ENCODE measurements around the gene HMGCS2.
A peak's percentile ranks its signal among the peaks of the same experiment; 100 is the strongest.

Gene HMGCS2

DNA sequence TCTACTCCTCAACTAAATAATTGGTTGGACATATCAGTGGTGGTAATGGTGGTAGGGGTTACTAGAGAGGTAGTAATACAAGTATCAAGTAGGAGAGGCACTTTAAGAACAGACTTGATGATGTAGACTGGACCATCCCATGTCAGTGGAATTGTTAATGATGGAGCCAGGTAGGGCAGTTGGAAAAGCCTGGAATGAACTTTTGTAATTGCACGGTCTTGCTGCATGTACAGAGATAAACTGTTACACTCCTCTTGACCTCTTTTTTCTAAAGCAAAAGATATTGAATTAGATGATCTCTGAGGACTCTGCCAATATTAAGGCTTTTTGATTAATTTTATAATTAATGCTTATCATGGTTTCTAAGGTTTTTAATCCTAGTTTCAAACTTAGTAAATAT lies 5.8 kb downstream of the HMGCS2 start:
- no peak for DNase-seq (ENCODE audit: low spot score)

GRCh38 chr1:119762409-119762808 lies 6.3 kb downstream of the HMGCS2 start:
- DNase-seq (ENCODE audit: low spot score): no peak

DNA sequence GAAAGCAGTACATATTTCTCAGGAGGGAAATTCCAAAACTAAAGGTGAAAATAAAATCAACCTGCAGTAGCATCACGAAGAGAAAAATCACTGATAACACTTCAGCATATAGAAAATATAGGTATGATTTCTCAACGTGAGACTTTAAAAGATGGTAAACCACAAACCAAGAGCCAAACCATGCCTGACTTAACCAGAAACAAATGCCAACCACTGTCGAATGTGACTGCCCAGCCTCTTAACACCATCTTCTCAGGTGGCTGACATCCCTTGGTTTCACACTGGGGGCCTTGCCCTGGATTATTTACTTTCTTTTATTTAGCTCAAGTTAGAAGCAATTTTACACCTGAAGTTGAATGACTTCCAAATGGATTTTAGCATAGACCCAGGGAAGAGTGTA lies 10.1 kb downstream of the HMGCS2 start:
- no peak for DNase-seq (ENCODE audit: low spot score)

DNA sequence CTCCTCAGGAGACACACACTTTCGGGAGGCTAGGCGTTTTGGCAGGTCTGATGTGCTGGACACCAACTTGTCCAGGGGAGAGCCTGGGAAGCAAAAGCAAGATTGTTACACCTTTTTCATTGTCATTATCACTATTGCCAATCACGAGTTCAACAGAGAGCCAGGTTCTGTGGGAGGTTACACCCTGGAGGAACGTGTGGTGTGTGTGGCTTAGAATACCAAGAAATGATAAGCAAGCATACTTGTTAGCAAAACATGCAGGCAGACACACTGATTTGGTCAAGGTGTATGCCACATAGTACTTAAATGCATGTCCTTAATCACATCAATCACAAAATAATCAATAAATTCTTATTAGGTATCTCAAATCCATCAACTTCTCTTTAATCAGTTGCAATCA lies 16.1 kb downstream of the HMGCS2 start:
- DNase-seq (ENCODE audit: low spot score): no peak

DNA sequence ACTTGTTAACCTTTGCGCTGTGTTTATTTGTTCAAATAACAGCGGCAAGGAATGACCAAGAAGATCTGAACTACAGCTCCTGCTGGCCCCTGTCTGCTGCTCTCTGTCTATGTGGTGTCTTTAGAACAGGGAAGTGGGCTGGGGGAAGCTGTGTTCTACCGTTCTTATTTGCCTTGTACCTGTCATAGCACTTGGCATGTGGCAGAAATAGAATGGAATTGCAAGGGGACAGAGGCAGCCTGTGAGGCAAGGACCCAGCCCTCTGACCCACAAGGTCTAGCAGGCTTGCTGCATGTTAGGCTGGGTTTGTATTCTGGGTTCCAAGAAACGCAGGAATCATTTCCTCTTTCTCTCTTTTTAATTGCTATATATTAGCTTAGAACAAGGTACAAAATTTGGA lies 20.7 kb downstream of the HMGCS2 start:
- DNase-seq (ENCODE audit: low spot score): no peak

DNA sequence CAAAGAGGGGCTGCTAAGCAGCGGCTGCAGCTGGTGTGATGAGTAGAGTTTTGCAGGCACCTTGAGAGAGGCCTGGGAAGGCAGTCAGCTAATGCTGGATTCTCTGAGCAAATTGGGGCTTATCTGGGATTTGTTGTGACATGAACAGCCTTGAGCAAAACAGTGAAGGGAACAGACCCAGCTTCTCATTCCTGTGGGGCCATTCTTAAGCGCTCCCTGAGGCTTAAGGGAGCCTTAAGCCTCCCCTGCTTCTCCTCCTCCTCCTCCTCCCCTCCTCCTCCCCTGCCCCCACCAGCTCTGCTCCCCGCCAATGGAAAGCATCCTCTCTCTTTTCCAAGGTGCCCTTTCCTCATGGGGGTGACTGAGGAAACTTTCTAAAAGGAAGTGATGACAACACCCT lies 21.3 kb downstream of the HMGCS2 start:
- no peak for DNase-seq (ENCODE audit: low spot score)

DNA sequence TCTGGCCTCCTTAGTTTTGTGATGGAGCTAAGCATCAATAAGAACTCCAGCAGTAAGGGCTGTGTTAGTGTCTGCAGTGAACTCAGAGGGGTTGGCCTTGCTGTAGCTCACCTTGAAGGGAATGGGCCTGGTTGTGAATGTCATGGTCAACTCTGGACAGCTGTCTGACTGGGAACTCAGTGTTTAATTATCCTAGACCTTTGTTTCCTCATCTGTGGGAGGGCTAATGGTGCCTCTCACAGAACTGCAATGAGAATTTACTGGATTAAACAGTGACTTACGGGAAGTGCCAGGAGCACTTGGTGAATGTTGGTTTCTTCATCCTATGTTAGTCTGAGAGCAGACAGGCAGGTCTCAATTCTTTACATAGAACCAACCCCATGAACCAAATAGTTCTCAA lies 23.7 kb downstream of the HMGCS2 start:
- no peak for DNase-seq (ENCODE audit: low spot score)

DNA sequence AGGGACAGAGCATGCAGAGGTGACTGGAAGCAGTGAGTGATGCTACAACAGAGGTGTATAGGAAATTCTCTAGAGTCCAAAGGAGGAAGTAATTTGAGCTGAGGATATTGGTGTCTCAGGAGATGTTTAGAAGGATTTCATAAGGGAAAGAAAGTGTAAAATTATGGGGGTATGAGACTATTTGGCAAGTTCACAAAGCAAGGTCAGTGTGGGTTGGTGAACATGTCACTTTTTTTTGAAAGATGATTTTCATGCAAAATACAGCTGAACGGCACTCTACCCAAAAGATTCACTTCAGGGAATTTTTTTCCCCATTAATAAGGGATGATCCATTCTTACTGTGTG lies 24.1 kb downstream of the HMGCS2 start:
- DNase-seq (ENCODE audit: low spot score): no peak

- DNase-seq (ENCODE audit: low spot score): peak; percentile 72
Measured at GRCh38 chr1:119743776-119744597, 24.7 kb downstream of the HMGCS2 start.

- DNase-seq (ENCODE audit: low spot score): no peak
Measured at GRCh38 chr1:119743308-119743707, 25.4 kb downstream of the HMGCS2 start.

GRCh38 chr1:119742677-119743076 lies 26.0 kb downstream of the HMGCS2 start:
- DNase-seq (ENCODE audit: low spot score): no peak

- DNase-seq (ENCODE audit: low spot score): no peak
Measured at GRCh38 chr1:119742202-119742601, 26.5 kb downstream of the HMGCS2 start.

GRCh38 chr1:119740896-119741780 lies 27.6 kb downstream of the HMGCS2 start:
- no peak for DNase-seq (ENCODE audit: low spot score)

- DNase-seq (ENCODE audit: low spot score): no peak
Measured at GRCh38 chr1:119740261-119740660, 28.4 kb downstream of the HMGCS2 start.

DNA sequence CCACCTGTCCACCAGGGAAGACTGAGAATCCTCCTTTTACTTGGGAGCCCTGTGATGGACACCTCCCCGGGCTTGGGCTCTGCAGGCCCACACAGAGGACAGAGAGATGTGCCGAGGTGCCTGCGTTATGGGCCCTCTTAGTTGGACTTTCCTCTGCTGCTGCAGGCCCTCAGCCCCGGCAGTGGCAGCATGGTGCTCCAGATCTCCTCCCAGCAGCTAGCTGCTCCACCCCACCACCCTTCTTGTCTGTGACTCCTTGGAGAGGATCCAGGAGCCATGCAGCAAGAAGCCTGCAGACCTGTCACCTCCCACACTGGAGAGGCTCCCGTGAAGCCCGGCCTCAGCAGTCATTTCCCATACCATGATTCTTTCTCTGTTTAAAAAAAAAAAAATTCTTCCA lies 29.6 kb downstream of the HMGCS2 start:
- no peak for DNase-seq (ENCODE audit: low spot score)

DNA sequence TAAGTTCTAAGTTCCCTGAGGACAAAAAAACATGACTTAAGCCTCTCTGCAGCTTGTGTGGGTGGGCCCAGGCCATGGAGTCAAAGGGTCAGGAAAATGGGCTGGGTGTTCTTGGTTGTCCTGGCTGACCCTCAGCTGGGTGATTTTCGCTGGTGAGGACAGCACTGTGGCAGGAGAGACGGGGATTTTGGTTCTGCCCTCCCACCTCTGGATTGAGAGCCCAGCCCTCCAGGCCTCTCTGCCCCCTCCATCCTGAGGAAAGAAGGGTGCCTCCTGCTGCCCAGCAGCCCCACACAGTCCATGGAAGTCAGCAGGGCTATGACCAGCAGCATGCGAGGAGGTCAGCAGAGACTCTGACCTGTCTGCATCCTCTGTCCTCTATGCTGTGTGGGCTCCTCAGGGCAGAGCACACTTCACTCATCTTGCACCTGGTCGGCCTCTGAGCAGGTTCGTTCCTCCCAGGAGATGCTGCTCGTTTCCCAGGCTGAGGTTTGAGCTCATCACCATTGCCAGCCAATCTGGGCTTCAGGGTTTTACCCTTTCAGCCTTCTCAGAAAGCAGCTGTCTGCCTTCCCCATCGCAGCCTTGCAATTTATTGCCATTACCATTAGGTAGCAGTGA lies 30.5 kb downstream of the HMGCS2 start:
- DNase-seq (ENCODE audit: low spot score): no peak

- peak; percentile 81 for DNase-seq (ENCODE audit: low spot score)
Measured at GRCh38 chr1:119737040-119737682, 31.5 kb downstream of the HMGCS2 start.

- no peak for DNase-seq (ENCODE audit: low spot score)
Measured at GRCh38 chr1:119736649-119737039, 32.1 kb downstream of the HMGCS2 start.

DNA sequence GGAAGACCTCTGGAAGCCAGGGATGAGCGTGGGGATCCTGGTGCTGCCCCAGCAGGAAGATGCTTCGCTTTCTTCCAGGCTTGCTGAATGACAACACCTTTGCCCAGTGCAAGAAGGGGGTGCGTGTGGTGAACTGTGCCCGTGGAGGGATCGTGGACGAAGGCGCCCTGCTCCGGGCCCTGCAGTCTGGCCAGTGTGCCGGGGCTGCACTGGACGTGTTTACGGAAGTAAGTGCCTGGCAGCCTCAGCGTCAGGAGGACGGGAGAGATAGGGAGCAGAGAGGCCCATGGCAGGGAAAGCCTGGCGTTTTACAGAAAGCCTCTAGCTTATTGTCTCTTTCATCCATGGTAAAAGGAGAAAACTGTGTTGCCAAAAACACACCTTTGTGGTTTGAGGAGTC lies 33.5 kb downstream of the HMGCS2 start:
- no peak for DNase-seq (ENCODE audit: low spot score)

DNA sequence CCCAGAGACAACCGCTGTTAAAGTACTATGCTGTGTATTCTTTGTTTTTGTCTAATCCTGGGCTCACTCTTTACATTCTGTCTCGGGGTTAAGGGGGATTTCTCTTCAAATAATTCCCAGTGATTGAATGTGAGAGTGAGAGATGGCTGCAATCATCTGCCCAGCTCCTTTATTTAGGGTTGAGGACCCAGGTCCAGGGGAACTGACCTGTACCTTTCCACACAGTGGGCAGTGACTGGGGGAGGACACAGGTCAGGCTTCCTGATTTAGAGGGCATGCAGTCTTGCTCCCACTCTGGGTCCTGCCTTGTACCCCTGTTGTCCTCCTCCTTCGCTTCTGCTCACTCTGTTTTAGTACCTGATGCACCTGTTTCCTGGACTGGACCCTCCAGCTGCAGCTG lies 35.0 kb downstream of the HMGCS2 start:
- DNase-seq (ENCODE audit: low spot score): no peak

DNA sequence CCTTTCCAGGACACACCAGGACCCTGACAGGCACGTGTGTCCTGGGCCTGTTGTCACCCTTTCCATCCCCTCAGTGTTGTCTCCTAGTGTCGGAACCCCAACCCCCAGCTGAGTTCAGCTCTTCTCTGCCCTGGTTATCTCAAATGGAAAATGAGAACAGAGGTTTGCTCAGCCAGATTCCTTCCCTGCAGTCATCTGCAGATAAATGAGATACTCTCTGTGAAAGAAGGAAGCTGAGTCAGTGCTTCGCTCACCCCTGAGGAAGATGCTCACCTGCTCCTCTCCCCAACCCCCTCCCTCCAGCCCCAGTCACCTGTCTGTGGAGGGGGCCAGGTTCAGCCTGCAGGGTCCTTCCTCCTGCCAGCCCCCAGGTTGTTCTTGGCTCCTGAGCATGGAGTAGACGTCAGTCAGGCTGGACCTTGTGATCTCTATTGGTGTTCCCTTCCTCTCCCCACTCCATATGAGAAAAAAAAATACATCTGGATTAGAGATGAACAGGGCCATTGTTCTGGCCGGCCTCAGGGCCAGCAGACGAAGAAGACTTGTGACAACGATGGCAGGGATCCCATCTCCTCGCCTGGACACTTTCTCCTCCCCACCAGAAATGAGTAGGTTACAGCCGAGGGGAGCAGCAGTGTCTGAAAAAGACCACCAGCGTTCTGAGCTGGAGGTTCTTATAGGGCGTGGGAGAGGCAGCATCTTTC lies 36.1 kb downstream of the HMGCS2 start:
- DNase-seq (ENCODE audit: low spot score): peak; percentile 90

Data from putamen (tissue), 1 donor.